Germinal center (tissue), 1 donor: ENCODE measurements around the gene ACTR5.

ENCODE experiments used
- DNase-seq: peaks from one replicate; pipeline ENCODE4 v3.0.0; 2012; ENCODE audit warnings: mixed read lengths, low spot score

ACTR5 gene

GRCh38 chr20:38748097-38748860 is at the start of gene ACTR5:
TSS of gene ACTR5 (plus strand) at chr20:38748460. CDS start at chr20:38748479, 19 bp downstream.
- DNase-seq: peak; percentile 97

GRCh38 chr20:38698541-38698940 is 49.7 kb upstream of the ACTR5 start:
- DNase-seq: no peak

GRCh38 chr20:38700141-38700540 is 48.1 kb upstream of the ACTR5 start:
- DNase-seq: no peak

GRCh38 chr20:38700926-38701325 is 47.3 kb upstream of the ACTR5 start:
- DNase-seq: no peak

GRCh38 chr20:38703526-38703925 is 44.7 kb upstream of the ACTR5 start:
- DNase-seq: no peak

- DNase-seq: no peak
Measured at GRCh38 chr20:38704136-38704535, 44.1 kb upstream of the ACTR5 start.

- no peak for DNase-seq
Measured at GRCh38 chr20:38706509-38706908, 41.8 kb upstream of the ACTR5 start.

GRCh38 chr20:38714308-38714707 is 34.0 kb upstream of the ACTR5 start:
- no peak for DNase-seq

- DNase-seq: no peak
Measured at GRCh38 chr20:38715646-38716045, 32.6 kb upstream of the ACTR5 start.

GRCh38 chr20:38722683-38723016 is 25.6 kb upstream of the ACTR5 start:
- DNase-seq: no peak

- peak; percentile 21 for DNase-seq
Measured at GRCh38 chr20:38723017-38723847, 25.0 kb upstream of the ACTR5 start.

GRCh38 chr20:38723848-38724625 is 24.2 kb upstream of the ACTR5 start, which contains the start of gene SLC32A1:
TSS of gene SLC32A1 (plus strand) at chr20:38724486. CDS start at chr20:38724725, 239 bp downstream.
- DNase-seq: peak; percentile 12

GRCh38 chr20:38724626-38725147 is 23.6 kb upstream of the ACTR5 start:
- DNase-seq: no peak

GRCh38 chr20:38725148-38725901 is 22.9 kb upstream of the ACTR5 start:
- peak; percentile 16 for DNase-seq

- DNase-seq: peak; percentile 47
Measured at GRCh38 chr20:38725931-38726803, 22.1 kb upstream of the ACTR5 start.

- DNase-seq: peak; percentile 87
Measured at GRCh38 chr20:38726804-38727606, 21.3 kb upstream of the ACTR5 start.

GRCh38 chr20:38727607-38728190 is 20.6 kb upstream of the ACTR5 start:
- DNase-seq: no peak

- peak; percentile 8 for DNase-seq
Measured at GRCh38 chr20:38728191-38728781, 20.0 kb upstream of the ACTR5 start.
